ENCODE data around the gene CABCOCO1.

DNA sequence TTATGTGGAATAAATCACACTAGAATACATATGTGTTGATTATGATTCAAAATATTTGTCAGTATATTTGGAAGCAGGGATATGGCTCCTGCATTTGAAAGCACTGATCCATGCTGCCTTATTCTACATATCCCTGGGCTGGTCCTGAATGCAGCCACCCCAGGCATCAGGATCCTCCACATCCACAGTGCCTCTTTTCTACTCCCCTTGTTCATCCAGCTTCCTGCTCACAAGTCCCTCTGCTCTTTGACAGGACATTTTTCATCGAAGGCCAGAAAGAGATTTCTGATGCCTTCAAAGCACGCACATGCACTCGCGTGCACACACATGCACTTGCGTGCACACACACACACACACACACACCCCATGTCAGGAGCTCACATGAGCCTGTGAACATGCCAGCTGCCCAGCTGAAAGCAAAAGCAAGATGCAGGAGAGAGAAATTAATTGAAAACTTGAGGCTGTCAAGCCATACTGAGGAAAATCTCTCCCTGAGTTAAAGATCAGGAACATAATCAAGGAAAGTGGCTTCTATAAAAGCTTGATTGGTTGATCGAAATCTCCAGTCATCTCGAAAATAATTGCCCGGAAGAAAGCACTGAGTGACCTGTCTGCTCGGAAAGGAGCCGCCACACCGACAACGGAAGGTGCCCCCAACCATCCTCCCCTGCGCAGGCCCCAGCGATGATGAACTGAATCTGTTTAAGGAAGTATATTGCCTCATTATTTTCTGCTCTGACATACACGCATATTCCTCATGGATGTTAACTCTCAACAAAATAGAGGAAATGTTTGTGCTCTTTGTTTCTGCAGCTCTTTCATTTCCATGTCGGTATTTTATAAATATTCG is 134.8 kb downstream of the CABCOCO1 start:
- TF ChIP-seq, protein P1, sequence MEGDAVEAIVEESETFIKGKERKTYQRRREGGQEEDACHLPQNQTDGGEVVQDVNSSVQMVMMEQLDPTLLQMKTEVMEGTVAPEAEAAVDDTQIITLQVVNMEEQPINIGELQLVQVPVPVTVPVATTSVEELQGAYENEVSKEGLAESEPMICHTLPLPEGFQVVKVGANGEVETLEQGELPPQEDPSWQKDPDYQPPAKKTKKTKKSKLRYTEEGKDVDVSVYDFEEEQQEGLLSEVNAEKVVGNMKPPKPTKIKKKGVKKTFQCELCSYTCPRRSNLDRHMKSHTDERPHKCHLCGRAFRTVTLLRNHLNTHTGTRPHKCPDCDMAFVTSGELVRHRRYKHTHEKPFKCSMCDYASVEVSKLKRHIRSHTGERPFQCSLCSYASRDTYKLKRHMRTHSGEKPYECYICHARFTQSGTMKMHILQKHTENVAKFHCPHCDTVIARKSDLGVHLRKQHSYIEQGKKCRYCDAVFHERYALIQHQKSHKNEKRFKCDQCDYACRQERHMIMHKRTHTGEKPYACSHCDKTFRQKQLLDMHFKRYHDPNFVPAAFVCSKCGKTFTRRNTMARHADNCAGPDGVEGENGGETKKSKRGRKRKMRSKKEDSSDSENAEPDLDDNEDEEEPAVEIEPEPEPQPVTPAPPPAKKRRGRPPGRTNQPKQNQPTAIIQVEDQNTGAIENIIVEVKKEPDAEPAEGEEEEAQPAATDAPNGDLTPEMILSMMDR (IDR thresholded peaks at IDR 0.05): no peak
- no peak for TF ChIP-seq POLR2A (IDR thresholded peaks at IDR 0.05)

All from body of pancreas (tissue), 4 donors.